GM23338 (cell line): ENCODE measurements around the gene ZDHHC16.

Experiments
- CREB1 ChIP-seq: fragments of 250-450 bp; sonication (Bioruptor Pico); IDR thresholded peaks from 2 replicates; pipeline ENCODE4 v1.5.0; 2020; ENCODE audit warnings: low read depth, mild to moderate bottlenecking, moderate library complexity
- EZH2 ChIP-seq: fragments of 200-600 bp; sonication (generic); IDR thresholded peaks from one replicate; pipeline ENCODE4 v1.8.0; 2017; ENCODE audit warnings: antibody characterized with exemption, mild to moderate bottlenecking, low read depth; ENCODE audit not compliant: unreplicated experiment
- EZH2phosphoT487 ChIP-seq: fragments of 200-600 bp; sonication (generic); IDR thresholded peaks from one replicate; pipeline ENCODE4 v1.8.1; 2018; ENCODE audit warnings: antibody characterized with exemption; ENCODE audit not compliant: unreplicated experiment
- JUNB ChIP-seq: IDR thresholded peaks from one replicate; pipeline ENCODE4 v1.6.1; 2016; ENCODE audit warnings: antibody characterized with exemption; ENCODE audit not compliant: unreplicated experiment
- POLR2AphosphoS5 ChIP-seq: IDR thresholded peaks from 2 replicates; pipeline ENCODE4 v1.6.1; 2016; ENCODE audit warnings: antibody characterized with exemption, low read depth
- STAT1 ChIP-seq: IDR thresholded peaks from one replicate; pipeline ENCODE4 v1.6.1; 2016; ENCODE audit warnings: antibody characterized with exemption; ENCODE audit not compliant: unreplicated experiment
- ZNF114 ChIP-seq: fragments of 250-450 bp; sonication (Bioruptor Pico); IDR thresholded peaks from 2 replicates; pipeline ENCODE4 v1.5.0; 2020; ENCODE audit warnings: mild to moderate bottlenecking, moderate library complexity
- ZNF331 ChIP-seq: fragments of 250-450 bp; sonication (Bioruptor Pico); IDR thresholded peaks from 2 replicates; pipeline ENCODE4 v1.5.0; 2020; ENCODE audit warnings: low read depth, mild to moderate bottlenecking, moderate library complexity
- TF ChIP-seq, protein P1 (sequence below), 2 experiments: fragments of 200-600 bp in 1 of 2; sonication (generic) in 1 of 2; conservative IDR thresholded peaks; 2 replicates each; pipeline versions ENCODE4 v1.5.1 to v1.6.1; 2016 to 2017; ENCODE audit warnings: antibody characterized with exemption in 2 of 2, low read depth in 2 of 2, mild to moderate bottlenecking in 2 of 2, moderate library complexity in 1 of 2
- TF ChIP-seq, protein P2 (sequence below): IDR thresholded peaks from one replicate; pipeline ENCODE4 v1.6.1; 2018; ENCODE audit warnings: antibody characterized with exemption; ENCODE audit not compliant: unreplicated experiment
- TF ChIP-seq, protein P3 (sequence below): fragments of 250-450 bp; sonication (Bioruptor Pico); IDR thresholded peaks from 2 replicates; pipeline ENCODE4 v1.5.0; 2020; ENCODE audit warnings: mild to moderate bottlenecking, moderate library complexity

DNA sequence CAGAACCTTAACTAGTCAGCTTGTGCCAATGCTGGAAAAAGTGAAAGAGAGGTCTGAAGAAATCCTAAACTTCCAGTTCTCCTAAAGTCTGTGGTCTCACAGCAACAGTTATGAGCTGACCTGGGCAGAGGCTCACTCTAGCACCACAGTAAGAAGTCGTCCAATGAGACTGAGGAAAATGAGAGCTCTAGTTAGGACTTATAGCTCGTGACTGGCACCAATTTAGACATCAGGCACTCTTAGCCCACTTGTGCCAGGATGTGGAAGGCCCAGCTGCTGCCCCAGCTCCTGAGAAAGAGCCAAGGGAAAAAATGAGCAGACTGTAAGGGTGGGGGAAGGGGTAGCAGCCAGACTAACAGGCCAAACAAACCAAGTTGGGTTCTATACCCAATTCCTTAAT lies 44.6 kb downstream of the ZDHHC16 start:
- TF ChIP-seq, protein P1, sequence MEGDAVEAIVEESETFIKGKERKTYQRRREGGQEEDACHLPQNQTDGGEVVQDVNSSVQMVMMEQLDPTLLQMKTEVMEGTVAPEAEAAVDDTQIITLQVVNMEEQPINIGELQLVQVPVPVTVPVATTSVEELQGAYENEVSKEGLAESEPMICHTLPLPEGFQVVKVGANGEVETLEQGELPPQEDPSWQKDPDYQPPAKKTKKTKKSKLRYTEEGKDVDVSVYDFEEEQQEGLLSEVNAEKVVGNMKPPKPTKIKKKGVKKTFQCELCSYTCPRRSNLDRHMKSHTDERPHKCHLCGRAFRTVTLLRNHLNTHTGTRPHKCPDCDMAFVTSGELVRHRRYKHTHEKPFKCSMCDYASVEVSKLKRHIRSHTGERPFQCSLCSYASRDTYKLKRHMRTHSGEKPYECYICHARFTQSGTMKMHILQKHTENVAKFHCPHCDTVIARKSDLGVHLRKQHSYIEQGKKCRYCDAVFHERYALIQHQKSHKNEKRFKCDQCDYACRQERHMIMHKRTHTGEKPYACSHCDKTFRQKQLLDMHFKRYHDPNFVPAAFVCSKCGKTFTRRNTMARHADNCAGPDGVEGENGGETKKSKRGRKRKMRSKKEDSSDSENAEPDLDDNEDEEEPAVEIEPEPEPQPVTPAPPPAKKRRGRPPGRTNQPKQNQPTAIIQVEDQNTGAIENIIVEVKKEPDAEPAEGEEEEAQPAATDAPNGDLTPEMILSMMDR (conservative IDR thresholded peaks at IDR 0.05; ENCODE audit: low read depth in 2 of 2) = no peak
- no peak for TF ChIP-seq EZH2phosphoT487
- TF ChIP-seq POLR2AphosphoS5 = no peak
- no peak for TF ChIP-seq EZH2
- no peak for TF ChIP-seq CREB1 (CRISPR knock-in tag)
- TF ChIP-seq, protein P2, sequence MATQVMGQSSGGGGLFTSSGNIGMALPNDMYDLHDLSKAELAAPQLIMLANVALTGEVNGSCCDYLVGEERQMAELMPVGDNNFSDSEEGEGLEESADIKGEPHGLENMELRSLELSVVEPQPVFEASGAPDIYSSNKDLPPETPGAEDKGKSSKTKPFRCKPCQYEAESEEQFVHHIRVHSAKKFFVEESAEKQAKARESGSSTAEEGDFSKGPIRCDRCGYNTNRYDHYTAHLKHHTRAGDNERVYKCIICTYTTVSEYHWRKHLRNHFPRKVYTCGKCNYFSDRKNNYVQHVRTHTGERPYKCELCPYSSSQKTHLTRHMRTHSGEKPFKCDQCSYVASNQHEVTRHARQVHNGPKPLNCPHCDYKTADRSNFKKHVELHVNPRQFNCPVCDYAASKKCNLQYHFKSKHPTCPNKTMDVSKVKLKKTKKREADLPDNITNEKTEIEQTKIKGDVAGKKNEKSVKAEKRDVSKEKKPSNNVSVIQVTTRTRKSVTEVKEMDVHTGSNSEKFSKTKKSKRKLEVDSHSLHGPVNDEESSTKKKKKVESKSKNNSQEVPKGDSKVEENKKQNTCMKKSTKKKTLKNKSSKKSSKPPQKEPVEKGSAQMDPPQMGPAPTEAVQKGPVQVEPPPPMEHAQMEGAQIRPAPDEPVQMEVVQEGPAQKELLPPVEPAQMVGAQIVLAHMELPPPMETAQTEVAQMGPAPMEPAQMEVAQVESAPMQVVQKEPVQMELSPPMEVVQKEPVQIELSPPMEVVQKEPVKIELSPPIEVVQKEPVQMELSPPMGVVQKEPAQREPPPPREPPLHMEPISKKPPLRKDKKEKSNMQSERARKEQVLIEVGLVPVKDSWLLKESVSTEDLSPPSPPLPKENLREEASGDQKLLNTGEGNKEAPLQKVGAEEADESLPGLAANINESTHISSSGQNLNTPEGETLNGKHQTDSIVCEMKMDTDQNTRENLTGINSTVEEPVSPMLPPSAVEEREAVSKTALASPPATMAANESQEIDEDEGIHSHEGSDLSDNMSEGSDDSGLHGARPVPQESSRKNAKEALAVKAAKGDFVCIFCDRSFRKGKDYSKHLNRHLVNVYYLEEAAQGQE = no peak
- TF ChIP-seq STAT1 = no peak
- TF ChIP-seq ZNF114 (CRISPR knock-in tag) = no peak
- TF ChIP-seq, protein P3, sequence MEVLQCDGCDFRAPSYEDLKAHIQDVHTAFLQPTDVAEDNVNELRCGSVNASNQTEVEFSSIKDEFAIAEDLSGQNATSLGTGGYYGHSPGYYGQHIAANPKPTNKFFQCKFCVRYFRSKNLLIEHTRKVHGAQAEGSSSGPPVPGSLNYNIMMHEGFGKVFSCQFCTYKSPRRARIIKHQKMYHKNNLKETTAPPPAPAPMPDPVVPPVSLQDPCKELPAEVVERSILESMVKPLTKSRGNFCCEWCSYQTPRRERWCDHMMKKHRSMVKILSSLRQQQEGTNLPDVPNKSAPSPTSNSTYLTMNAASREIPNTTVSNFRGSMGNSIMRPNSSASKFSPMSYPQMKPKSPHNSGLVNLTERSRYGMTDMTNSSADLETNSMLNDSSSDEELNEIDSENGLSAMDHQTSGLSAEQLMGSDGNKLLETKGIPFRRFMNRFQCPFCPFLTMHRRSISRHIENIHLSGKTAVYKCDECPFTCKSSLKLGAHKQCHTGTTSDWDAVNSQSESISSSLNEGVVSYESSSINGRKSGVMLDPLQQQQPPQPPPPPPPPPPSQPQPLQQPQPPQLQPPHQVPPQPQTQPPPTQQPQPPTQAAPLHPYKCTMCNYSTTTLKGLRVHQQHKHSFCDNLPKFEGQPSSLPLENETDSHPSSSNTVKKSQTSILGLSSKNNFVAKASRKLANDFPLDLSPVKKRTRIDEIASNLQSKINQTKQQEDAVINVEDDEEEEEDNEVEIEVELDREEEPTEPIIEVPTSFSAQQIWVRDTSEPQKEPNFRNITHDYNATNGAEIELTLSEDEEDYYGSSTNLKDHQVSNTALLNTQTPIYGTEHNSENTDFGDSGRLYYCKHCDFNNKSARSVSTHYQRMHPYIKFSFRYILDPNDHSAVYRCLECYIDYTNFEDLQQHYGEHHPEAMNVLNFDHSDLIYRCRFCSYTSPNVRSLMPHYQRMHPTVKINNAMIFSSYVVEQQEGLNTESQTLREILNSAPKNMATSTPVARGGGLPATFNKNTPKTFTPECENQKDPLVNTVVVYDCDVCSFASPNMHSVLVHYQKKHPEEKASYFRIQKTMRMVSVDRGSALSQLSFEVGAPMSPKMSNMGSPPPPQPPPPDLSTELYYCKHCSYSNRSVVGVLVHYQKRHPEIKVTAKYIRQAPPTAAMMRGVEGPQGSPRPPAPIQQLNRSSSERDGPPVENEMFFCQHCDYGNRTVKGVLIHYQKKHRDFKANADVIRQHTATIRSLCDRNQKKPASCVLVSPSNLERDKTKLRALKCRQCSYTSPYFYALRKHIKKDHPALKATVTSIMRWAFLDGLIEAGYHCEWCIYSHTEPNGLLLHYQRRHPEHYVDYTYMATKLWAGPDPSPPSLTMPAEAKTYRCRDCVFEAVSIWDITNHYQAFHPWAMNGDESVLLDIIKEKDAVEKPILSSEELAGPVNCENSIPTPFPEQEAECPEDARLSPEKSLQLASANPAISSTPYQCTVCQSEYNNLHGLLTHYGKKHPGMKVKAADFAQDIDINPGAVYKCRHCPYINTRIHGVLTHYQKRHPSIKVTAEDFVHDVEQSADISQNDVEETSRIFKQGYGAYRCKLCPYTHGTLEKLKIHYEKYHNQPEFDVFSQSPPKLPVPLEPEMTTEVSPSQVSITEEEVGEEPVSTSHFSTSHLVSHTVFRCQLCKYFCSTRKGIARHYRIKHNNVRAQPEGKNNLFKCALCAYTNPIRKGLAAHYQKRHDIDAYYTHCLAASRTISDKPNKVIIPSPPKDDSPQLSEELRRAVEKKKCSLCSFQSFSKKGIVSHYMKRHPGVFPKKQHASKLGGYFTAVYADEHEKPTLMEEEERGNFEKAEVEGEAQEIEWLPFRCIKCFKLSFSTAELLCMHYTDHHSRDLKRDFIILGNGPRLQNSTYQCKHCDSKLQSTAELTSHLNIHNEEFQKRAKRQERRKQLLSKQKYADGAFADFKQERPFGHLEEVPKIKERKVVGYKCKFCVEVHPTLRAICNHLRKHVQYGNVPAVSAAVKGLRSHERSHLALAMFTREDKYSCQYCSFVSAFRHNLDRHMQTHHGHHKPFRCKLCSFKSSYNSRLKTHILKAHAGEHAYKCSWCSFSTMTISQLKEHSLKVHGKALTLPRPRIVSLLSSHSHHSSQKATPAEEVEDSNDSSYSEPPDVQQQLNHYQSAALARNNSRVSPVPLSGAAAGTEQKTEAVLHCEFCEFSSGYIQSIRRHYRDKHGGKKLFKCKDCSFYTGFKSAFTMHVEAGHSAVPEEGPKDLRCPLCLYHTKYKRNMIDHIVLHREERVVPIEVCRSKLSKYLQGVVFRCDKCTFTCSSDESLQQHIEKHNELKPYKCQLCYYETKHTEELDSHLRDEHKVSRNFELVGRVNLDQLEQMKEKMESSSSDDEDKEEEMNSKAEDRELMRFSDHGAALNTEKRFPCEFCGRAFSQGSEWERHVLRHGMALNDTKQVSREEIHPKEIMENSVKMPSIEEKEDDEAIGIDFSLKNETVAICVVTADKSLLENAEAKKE = no peak
- TF ChIP-seq JUNB = no peak
- no peak for TF ChIP-seq ZNF331
